Natural killer cell (primary cell): ENCODE data around the gene REEP1. TPM values are rescaled to one million over a fixed set of nuclear protein-coding genes. Genes with fewer than 3 reads are reported as not detected.

ENCODE experiments used
- ATAC-seq, 3 donors: fragments of 150-1000 bp in 2 of 3; fragments of 200-7000 bp in 1 of 3; cut with Tn5 transposase; 1 replicate in 1 of 3; 2 replicates in 2 of 3; pipeline ENCODE4 v1.10.0; 2021; ENCODE audit warnings: mild to moderate bottlenecking in 2 of 3, moderate library complexity in 2 of 3
- DNase-seq, 2 donors: peaks; one replicate each; pipeline versions ENCODE4 v3.0.0 to v3.0.0-alpha.2; 2013 to 2021; ENCODE audit warnings: mixed read lengths in 1 of 2
- H3K27ac ChIP-seq: one replicate; pipeline ENCODE4 v1.5.1; 2013; ENCODE audit warnings: mild to moderate bottlenecking, low read length
- H3K27me3 ChIP-seq: one replicate; pipeline ENCODE4 v1.6.1; 2013; ENCODE audit warnings: low read length; ENCODE audit not compliant: control insufficient read depth, insufficient read depth
- H3K36me3 ChIP-seq: one replicate; pipeline ENCODE4 v1.6.1; 2013; ENCODE audit warnings: low read length; ENCODE audit not compliant: control insufficient read depth, insufficient read depth
- H3K4me1 ChIP-seq: one replicate; pipeline ENCODE4 v1.6.1; 2013; ENCODE audit warnings: low read length; ENCODE audit not compliant: control insufficient read depth, insufficient read depth
- H3K4me3 ChIP-seq: one replicate; pipeline ENCODE4 v1.5.1; 2013; ENCODE audit warnings: low read length
- H3K9me3 ChIP-seq: one replicate; pipeline ENCODE4 v1.6.1; 2013; ENCODE audit warnings: low read length; ENCODE audit not compliant: control insufficient read depth, insufficient read depth
- H3K27ac Mint-ChIP-seq, 2 donors: one replicate each; pipeline ENCODE4 v1.8.0; 2022; ENCODE audit warnings: mild to moderate bottlenecking in 2 of 2, mixed read lengths in 2 of 2, moderate library complexity in 1 of 2
- H3K27me3 Mint-ChIP-seq, 2 donors: one replicate each; pipeline ENCODE4 v1.8.0; 2022; ENCODE audit warnings: low read depth in 2 of 2, mixed read lengths in 2 of 2
- H3K36me3 Mint-ChIP-seq: one replicate; pipeline ENCODE4 v1.8.0; 2022; ENCODE audit warnings: mixed read lengths
- H3K4me1 Mint-ChIP-seq, 2 donors: one replicate each; pipeline ENCODE4 v1.8.0; 2022; ENCODE audit warnings: mixed read lengths in 2 of 2
- H3K4me3 Mint-ChIP-seq: one replicate; pipeline ENCODE4 v1.8.0; 2022; ENCODE audit warnings: mild to moderate bottlenecking, moderate library complexity, mixed read lengths
- H3K9me3 Mint-ChIP-seq, 2 donors: one replicate each; pipeline ENCODE4 v1.8.0; 2022; ENCODE audit warnings: mixed read lengths in 2 of 2
- WGBS: methylation state at CpG from one replicate; pipeline ENCODE4 v1.1.7; 2013; ENCODE audit warnings: missing lambda C conversion rate; ENCODE audit not compliant: insufficient coverage; 5-methylcytosine and 5-hydroxymethylcytosine counted together
- intact Hi-C: fragments of 100-400 bp; cut with micrococcal nuclease; formaldehyde crosslinking; loops from one replicate; pipeline ENCODE4 v1.14.2; 2022
- total RNA-seq, 4 donors: library from RNA; stranded (reverse); fragments of 120-200 nt in 1 of 4; gene quantifications; one replicate each; pipeline versions ENCODE4 v1.2.3 to v1.2.4, GENCODE V29; 2013 to 2022
- TF ChIP-seq, protein P1 (sequence below): fragments of 200-600 bp; IDR thresholded peaks from one replicate; pipeline ENCODE4 v1.8.0; 2022; ENCODE audit warnings: antibody characterized with exemption

Gene REEP1
- total RNA-seq, 3 donors from 2014 or later (not counting 1 experiment from before 2014, with no cell fraction given) = 0.10 TPM; not detected in 2

GRCh38 chr2:86213056-86213455 lies 124.4 kb downstream of the REEP1 start:
- Histone ChIP-seq H3K4me3 (no peak overlapping the region), H3K4me1 (no peaks in the 10 kb centered on the region), H3K27me3 (no peaks in the 10 kb centered on the region), H3K36me3 (peaks cover 55% of the 10 kb centered on the region), H3K9me3 (no peaks in the 10 kb centered on the region), H3K27ac (no peak overlapping the region)
- no peak for DNase-seq
- Mint-ChIP-seq H3K9me3 (no peaks in the 10 kb centered on the region), H3K4me3 (no peak overlapping the region), H3K4me1 (peaks cover 0 to under 1% of the 10 kb centered on the region in 2 donors), H3K27ac (no peak overlapping the region), H3K27me3 (no peaks in the 10 kb centered on the region), H3K36me3 (peaks cover 37% of the 10 kb centered on the region)
- no peak for ATAC-seq
- 88% methylated on average over 1 of the region's 1 CpG for WGBS
- TF ChIP-seq, protein P1, sequence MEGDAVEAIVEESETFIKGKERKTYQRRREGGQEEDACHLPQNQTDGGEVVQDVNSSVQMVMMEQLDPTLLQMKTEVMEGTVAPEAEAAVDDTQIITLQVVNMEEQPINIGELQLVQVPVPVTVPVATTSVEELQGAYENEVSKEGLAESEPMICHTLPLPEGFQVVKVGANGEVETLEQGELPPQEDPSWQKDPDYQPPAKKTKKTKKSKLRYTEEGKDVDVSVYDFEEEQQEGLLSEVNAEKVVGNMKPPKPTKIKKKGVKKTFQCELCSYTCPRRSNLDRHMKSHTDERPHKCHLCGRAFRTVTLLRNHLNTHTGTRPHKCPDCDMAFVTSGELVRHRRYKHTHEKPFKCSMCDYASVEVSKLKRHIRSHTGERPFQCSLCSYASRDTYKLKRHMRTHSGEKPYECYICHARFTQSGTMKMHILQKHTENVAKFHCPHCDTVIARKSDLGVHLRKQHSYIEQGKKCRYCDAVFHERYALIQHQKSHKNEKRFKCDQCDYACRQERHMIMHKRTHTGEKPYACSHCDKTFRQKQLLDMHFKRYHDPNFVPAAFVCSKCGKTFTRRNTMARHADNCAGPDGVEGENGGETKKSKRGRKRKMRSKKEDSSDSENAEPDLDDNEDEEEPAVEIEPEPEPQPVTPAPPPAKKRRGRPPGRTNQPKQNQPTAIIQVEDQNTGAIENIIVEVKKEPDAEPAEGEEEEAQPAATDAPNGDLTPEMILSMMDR = no peak
- intact Hi-C loops = no loop called here

DNA sequence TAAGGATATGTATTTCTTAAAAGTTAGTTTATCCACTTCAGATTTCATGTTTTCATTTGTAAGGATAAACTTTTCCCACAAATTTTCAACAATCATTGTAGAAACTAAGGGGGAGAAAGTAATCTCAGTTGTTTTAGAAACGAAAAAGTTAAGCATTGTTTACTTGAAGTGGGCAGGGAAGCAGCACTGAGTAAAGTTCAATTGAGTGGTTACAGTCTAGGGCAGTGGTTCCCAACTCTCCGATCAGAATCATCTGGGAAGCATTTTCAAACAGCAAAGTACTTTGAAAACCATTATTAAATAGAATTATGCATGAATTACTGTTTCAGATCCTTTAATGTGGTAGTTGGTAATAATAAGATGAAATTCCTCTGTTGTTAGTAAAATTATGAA lies 125.6 kb downstream of the REEP1 start:
- Mint-ChIP-seq H3K27ac (no peak overlapping the region), H3K9me3 (no peaks in the 10 kb centered on the region), H3K36me3 (peaks cover 41% of the 10 kb centered on the region), H3K27me3 (no peaks in the 10 kb centered on the region), H3K4me3 (no peak overlapping the region), H3K4me1 (no peaks in the 10 kb centered on the region)
- Histone ChIP-seq H3K36me3 (peaks cover 67% of the 10 kb centered on the region), H3K9me3 (no peaks in the 10 kb centered on the region), H3K4me1 (no peaks in the 10 kb centered on the region), H3K27ac (no peak overlapping the region), H3K27me3 (no peaks in the 10 kb centered on the region), H3K4me3 (no peak overlapping the region)
- 90% methylated on average over 2 of the region's 2 CpGs for WGBS
- DNase-seq (no peak), ATAC-seq (no peak)
- intact Hi-C loops = no loop called here
- TF ChIP-seq, protein P1 = no peak

DNA sequence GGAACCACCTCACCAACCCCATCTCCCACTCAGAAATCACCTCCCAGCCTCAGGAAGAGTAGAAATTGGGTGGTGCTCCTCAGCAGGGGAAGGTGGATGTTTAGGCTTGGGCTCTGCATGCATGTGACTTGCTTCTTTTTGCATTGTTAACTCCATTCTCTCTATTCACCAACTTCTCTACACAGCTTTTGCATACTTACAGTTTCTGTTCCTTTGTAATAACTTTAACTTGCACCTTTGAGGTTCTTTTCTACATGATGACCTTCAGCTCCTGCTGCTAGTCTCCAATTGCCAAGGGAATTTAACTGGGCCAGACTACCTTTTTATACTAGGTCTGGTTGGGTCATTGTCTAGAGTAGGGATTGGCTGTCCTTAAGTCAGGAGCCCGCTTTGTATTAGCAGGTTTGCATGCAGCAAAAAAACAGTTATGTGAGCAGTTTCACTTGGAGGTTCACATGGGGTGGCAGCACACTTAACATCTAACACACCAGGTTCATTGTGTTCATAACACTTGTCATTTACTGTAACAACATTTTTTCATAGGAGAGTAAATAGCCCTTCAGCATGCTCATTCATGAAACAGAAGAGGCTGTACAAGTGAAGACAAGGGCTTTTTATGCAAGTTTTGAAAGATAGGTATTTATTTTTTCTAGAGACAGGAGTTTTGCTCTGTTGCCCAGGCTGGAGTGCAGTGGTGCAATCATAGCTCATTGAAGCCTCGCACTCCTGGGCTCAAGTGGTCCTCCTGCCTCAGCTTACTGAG lies 126.2 kb downstream of the REEP1 start:
- no peaks in the 10 kb centered on the region for H3K9me3 ChIP-seq
- Mint-ChIP-seq H3K4me3 (no peak overlapping the region), H3K4me1 (no peaks in the 10 kb centered on the region), H3K36me3 (peaks cover 46% of the 10 kb centered on the region), H3K9me3 (no peaks in the 10 kb centered on the region), H3K27me3 (no peaks in the 10 kb centered on the region), H3K27ac (no peak overlapping the region)
- TF ChIP-seq, protein P1 = no peak
- no peak overlapping the region for H3K27ac ChIP-seq
- H3K36me3 ChIP-seq = peaks cover 73% of the 10 kb centered on the region
- no peaks in the 10 kb centered on the region for H3K27me3 ChIP-seq
- DNase-seq = no peak
- H3K4me1 ChIP-seq = no peaks in the 10 kb centered on the region
- ATAC-seq = no peak
- 96% methylated on average over 2 of the region's 2 CpGs for WGBS
- intact Hi-C loops = no loop called here
- no peak overlapping the region for H3K4me3 ChIP-seq

GRCh38 chr2:86204458-86204857 lies 133.0 kb downstream of the REEP1 start:
- no peaks in the 10 kb centered on the region for H3K27me3 ChIP-seq
- intact Hi-C loops = no loop called here
- no peak overlapping the region for H3K4me3 ChIP-seq
- peaks cover 2% of the 10 kb centered on the region for H3K4me1 ChIP-seq
- TF ChIP-seq, protein P1 = no peak
- Mint-ChIP-seq H3K27ac (no peak overlapping the region), H3K4me3 (no peak overlapping the region), H3K9me3 (no peaks in the 10 kb centered on the region), H3K4me1 (peaks cover 20 to 27% of the 10 kb centered on the region in 2 donors), H3K27me3 (no peaks in the 10 kb centered on the region), H3K36me3 (peaks cover 14% of the 10 kb centered on the region)
- no peak overlapping the region for H3K27ac ChIP-seq
- H3K36me3 ChIP-seq = peaks cover 30% of the 10 kb centered on the region
- ATAC-seq (no peak), DNase-seq (no peak)
- no peaks in the 10 kb centered on the region for H3K9me3 ChIP-seq
- 95% methylated on average over 7 of the region's 7 CpGs for whole genome bisulfite sequencing
